HL-60 (cell line): ENCODE measurements around the gene SORCS1.

ENCODE experiments used
- CTCF ChIP-seq: IDR thresholded peaks from one replicate; pipeline ENCODE4 v1.5.1; 2011; ENCODE audit warnings: low read length, control low read depth, inconsistent platforms; ENCODE audit not compliant: insufficient read depth
- POLR2AphosphoS5 ChIP-seq: IDR thresholded peaks from 2 replicates; pipeline ENCODE4 v1.6.1; 2012; ENCODE audit warnings: low read depth
- SPI1 ChIP-seq: IDR thresholded peaks from 2 replicates; pipeline ENCODE4 v1.6.1; 2012; ENCODE audit warnings: low read depth, mild to moderate bottlenecking, borderline replicate concordance

GRCh38 chr10:106960812-106961211, 203.7 kb downstream of the SORCS1 start:
- no peak for TF ChIP-seq CTCF
- no peak for TF ChIP-seq POLR2AphosphoS5
- TF ChIP-seq SPI1: no peak
